ENCODE measurements around the gene MOCS2.

GRCh38 chr5:53066088-53066487 lies 43.5 kb downstream of the MOCS2 start:
- TF ChIP-seq EZH2phosphoT487 (IDR thresholded peaks at IDR 0.05; ENCODE audit: insufficient read depth, low read depth) (no peak), EZH2 (IDR thresholded peaks at IDR 0.05; ENCODE audit: insufficient read depth, poor library complexity, severe bottlenecking) (no peak)

Measured in GM23248 (cell line).